GM12801 (cell line): ENCODE measurements around the gene CDYL2.

ENCODE experiments used
- CTCF ChIP-seq: IDR thresholded peaks from one replicate; pipeline ENCODE4 v1.5.1; 2011; ENCODE audit warnings: control low read depth; ENCODE audit not compliant: insufficient read length; ENCODE audit errors: extremely low read depth

The CDYL2 gene

GRCh38 chr16:80717611-80718010, 86.8 kb downstream of the CDYL2 start:
- TF ChIP-seq CTCF, result no peak

- no peak for TF ChIP-seq CTCF
Observed at GRCh38 chr16:80716564-80717139, 87.7 kb downstream of the CDYL2 start.

- no peak for TF ChIP-seq CTCF
Observed at GRCh38 chr16:80711406-80711805, 93.0 kb downstream of the CDYL2 start.

- no peak for TF ChIP-seq CTCF
Observed at GRCh38 chr16:80710918-80711317, 93.5 kb downstream of the CDYL2 start.

GRCh38 chr16:80708823-80709222, 95.6 kb downstream of the CDYL2 start:
- TF ChIP-seq CTCF, result no peak

GRCh38 chr16:80707686-80708085, 96.7 kb downstream of the CDYL2 start:
- no peak for TF ChIP-seq CTCF

GRCh38 chr16:80705596-80705995, 98.8 kb downstream of the CDYL2 start:
- TF ChIP-seq CTCF, result no peak
